Activated naive CD4-positive, alpha-beta T cell treated with anti-CD3 and anti-CD28 coated beads, Interleukin-2, amount 50 U/mL, for 16 hours (primary cell): ENCODE data around the gene FGF22.
"Not testable (repeated sequence)": the region's sequence is repeated elsewhere in the genome, so short reads cannot be mapped to it uniquely, and the experiment has no call there.

Source experiments
- DNase-seq: peaks from one replicate; pipeline ENCODE4 v3.0.0-alpha.2; 2020

FGF22 gene

GRCh38 chr19:639253-640160 lies at the start of gene FGF22:
Gene FGF22, plus strand, starts transcription at chr19:639879. Its CDS starts 47 bp downstream, at chr19:639926.
- DNase-seq: peak; percentile 95

GRCh38 chr19:590396-590745 lies 49.3 kb upstream of the FGF22 start:
- peak; percentile 37 for DNase-seq

- DNase-seq: no peak
These were observed 49.0 kb upstream of the FGF22 start for GRCh38 chr19:590750-591098.

GRCh38 chr19:591099-591958 lies 48.4 kb upstream of the FGF22 start:
- DNase-seq: no peak

GRCh38 chr19:592101-592500 lies 47.6 kb upstream of the FGF22 start:
- DNase-seq: no peak

GRCh38 chr19:593055-593454 lies 46.6 kb upstream of the FGF22 start:
- no peak for DNase-seq

- DNase-seq: no peak
These were observed 46.2 kb upstream of the FGF22 start for GRCh38 chr19:593505-593904.

GRCh38 chr19:594265-594870 lies 45.3 kb upstream of the FGF22 start:
- no peak for DNase-seq

- no peak for DNase-seq
These were observed 44.1 kb upstream of the FGF22 start for GRCh38 chr19:595326-596262.

GRCh38 chr19:596263-596655 lies 43.4 kb upstream of the FGF22 start:
- DNase-seq: no peak

- DNase-seq: no peak
These were observed 42.0 kb upstream of the FGF22 start for GRCh38 chr19:597406-598315.

GRCh38 chr19:601310-601709 lies 38.4 kb upstream of the FGF22 start:
- DNase-seq: no peak

- DNase-seq: no peak
These were observed 37.9 kb upstream of the FGF22 start for GRCh38 chr19:601790-602189.

GRCh38 chr19:602391-603301 lies 37.0 kb upstream of the FGF22 start:
- DNase-seq: no peak

- DNase-seq: not testable (repeated sequence)
These were observed 36.4 kb upstream of the FGF22 start for GRCh38 chr19:603302-603639.

- not testable (repeated sequence) for DNase-seq
These were observed 35.9 kb upstream of the FGF22 start for GRCh38 chr19:603779-604178.

- DNase-seq: peak; percentile 30
These were observed 35.3 kb upstream of the FGF22 start for GRCh38 chr19:604355-604754.

- DNase-seq: not testable (repeated sequence)
These were observed 34.4 kb upstream of the FGF22 start for GRCh38 chr19:605061-605971.
